Lower leg skin (tissue), 3 donors: ENCODE measurements around the gene ZNF474.

ENCODE experiments used
- CTCF ChIP-seq, 3 donors: fragments of 450-650 bp; IDR thresholded peaks; one replicate each; pipeline ENCODE4 v1.5.1; 2016; ENCODE audit warnings: antibody characterized with exemption in 3 of 3, mild to moderate bottlenecking in 3 of 3, moderate library complexity in 2 of 3
- POLR2A ChIP-seq, 2 donors: fragments of 450-650 bp; IDR thresholded peaks; one replicate each; pipeline ENCODE4 v1.6.1; 2016 to 2017; ENCODE audit warnings: antibody characterized with exemption in 2 of 2, mild to moderate bottlenecking in 1 of 2, moderate library complexity in 1 of 2

GRCh38 chr5:122180863-122181548 is 51.7 kb downstream of the ZNF474 start:
- TF ChIP-seq CTCF (IDR thresholded peaks at IDR 0.05) (no peak), POLR2A (IDR thresholded peaks at IDR 0.05) (no peak)
